Lower leg skin (tissue), 4 donors: ENCODE data around the gene RNF213. TPM values are rescaled to one million over a fixed set of nuclear protein-coding genes. Genes with fewer than 3 reads are reported as not detected.

Experiments used
- DNase-seq, 2 donors: peaks; one replicate each; pipeline ENCODE4 v3.0.0-alpha.2; 2019; ENCODE audit warnings: low spot score in 2 of 2
- H3K4me3 ChIP-seq: fragments of 200-600 bp; sonication (generic); 2 replicates; pipeline ENCODE4 v1.5.1; 2017; ENCODE audit warnings: mild to moderate bottlenecking, low read depth; ENCODE audit not compliant: poor library complexity, severe bottlenecking
- POLR2A ChIP-seq, 2 donors: fragments of 450-650 bp; IDR thresholded peaks; one replicate each; pipeline ENCODE4 v1.6.1; 2016 to 2017; ENCODE audit warnings: antibody characterized with exemption in 2 of 2, mild to moderate bottlenecking in 1 of 2, moderate library complexity in 1 of 2
- WGBS, 2 donors: methylation state at CpG; one replicate each; pipeline ENCODE4 v1.1.5; 2018; 5-methylcytosine and 5-hydroxymethylcytosine counted together
- intact Hi-C: fragments of 100-400 bp; cut with DNase I; formaldehyde crosslinking; loops from one replicate; pipeline ENCODE4 v1.15.0; 2023; ENCODE audit warnings: low total_unique reads
- total RNA-seq, 4 donors: library from RNA; depleted of rRNA; stranded (reverse); fragments of >200 nt; gene quantifications; one replicate each; pipeline ENCODE4 v1.1.0, GENCODE V29; 2016
- TF ChIP-seq, protein P1 (sequence below), 3 donors: fragments of 450-650 bp; IDR thresholded peaks; one replicate each; pipeline ENCODE4 v1.5.1; 2016; ENCODE audit warnings: antibody characterized with exemption in 3 of 3, mild to moderate bottlenecking in 3 of 3, moderate library complexity in 2 of 3

RNF213 gene
- total RNA-seq, 4 donors from 2014 or later = 48.4 to 103 (median 59.8) TPM

- no peak for DNase-seq
- intact Hi-C loops = loop anchor here (10.0 kb wide), 1 partner anchor 280 kb away; no protein-coding TSS in a partner anchor
- TF ChIP-seq POLR2A (IDR thresholded peaks at IDR 0.05) = no peak
- TF ChIP-seq, protein P1, sequence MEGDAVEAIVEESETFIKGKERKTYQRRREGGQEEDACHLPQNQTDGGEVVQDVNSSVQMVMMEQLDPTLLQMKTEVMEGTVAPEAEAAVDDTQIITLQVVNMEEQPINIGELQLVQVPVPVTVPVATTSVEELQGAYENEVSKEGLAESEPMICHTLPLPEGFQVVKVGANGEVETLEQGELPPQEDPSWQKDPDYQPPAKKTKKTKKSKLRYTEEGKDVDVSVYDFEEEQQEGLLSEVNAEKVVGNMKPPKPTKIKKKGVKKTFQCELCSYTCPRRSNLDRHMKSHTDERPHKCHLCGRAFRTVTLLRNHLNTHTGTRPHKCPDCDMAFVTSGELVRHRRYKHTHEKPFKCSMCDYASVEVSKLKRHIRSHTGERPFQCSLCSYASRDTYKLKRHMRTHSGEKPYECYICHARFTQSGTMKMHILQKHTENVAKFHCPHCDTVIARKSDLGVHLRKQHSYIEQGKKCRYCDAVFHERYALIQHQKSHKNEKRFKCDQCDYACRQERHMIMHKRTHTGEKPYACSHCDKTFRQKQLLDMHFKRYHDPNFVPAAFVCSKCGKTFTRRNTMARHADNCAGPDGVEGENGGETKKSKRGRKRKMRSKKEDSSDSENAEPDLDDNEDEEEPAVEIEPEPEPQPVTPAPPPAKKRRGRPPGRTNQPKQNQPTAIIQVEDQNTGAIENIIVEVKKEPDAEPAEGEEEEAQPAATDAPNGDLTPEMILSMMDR (IDR thresholded peaks at IDR 0.05) = no peak
- H3K4me3 ChIP-seq = no peak overlapping the region
- 85 to 92% methylated on average over 18 to 28 of the region's 29 CpGs for WGBS, 2 donors
Measured at GRCh38 chr17:80365001-80365965, 104.6 kb downstream of the RNF213 start.

- DNase-seq = no peak
- 80 to 86% methylated on average over 11 of the region's 11 CpGs for WGBS, 2 donors
- intact Hi-C loops = loop anchor here (10.0 kb wide), 1 partner anchor 281 kb away; no protein-coding TSS in a partner anchor
- TF ChIP-seq, protein P1 (IDR thresholded peaks at IDR 0.05) = no peak
- TF ChIP-seq POLR2A (IDR thresholded peaks at IDR 0.05) = no peak
- no peak overlapping the region for H3K4me3 ChIP-seq
Measured at GRCh38 chr17:80365983-80366382, 105.3 kb downstream of the RNF213 start.

DNA sequence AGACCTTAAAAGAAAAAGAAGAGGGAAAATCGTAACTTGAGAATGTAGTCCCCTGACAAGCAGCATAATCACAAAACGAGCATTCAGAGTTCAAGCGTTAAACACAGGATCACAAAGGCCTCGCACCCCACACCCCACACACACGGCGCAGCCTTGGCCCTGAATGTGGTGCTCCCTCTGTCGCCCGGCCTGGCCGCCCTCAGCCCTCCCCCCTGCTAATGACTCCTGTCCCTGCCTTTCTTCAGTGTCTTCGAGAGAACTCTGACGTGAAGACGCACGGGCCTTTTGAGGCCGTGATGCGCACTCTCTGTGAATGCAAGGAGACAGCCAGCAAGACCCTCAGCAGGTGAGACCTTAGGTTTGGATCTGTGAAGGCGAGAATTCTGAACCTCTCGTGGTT lies 106.9 kb downstream of the RNF213 start:
- intact Hi-C loops = loop anchor here (10.0 kb wide), 1 partner anchor 283 kb away; no protein-coding TSS in a partner anchor

DNA sequence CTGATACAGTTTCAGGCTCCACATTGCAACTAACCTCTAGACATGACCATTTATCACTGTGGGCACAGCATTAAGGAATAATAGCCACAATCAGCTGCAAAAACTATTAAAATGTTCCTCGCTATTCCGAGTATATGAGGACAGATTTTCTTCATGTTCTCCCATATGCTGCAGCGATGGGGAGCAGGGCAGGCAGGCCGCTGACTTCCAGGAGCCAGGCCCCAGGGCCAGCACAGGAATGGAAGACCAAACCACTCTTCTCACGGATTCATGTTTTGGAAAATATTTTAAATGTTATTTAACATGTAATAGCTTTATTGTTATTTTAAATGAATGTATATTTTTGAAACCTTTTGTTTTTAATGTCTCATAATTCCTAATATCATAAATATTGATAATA lies 110.5 kb downstream of the RNF213 start:
- no peak for TF ChIP-seq POLR2A (IDR thresholded peaks at IDR 0.05)
- TF ChIP-seq, protein P1 (IDR thresholded peaks at IDR 0.05) = no peak
- no peak overlapping the region for H3K4me3 ChIP-seq
- 89 to 92% methylated on average over 5 of the region's 5 CpGs for WGBS, 2 donors
- DNase-seq = no peak
- intact Hi-C loops = no loop called here

More for the DNA sequence above, 106.9 kb downstream of the RNF213 start:
- 89 to 90% methylated on average over 17 of the region's 17 CpGs for whole genome bisulfite sequencing, 2 donors
- TF ChIP-seq, protein P1 (IDR thresholded peaks at IDR 0.05) = no peak
- TF ChIP-seq POLR2A (IDR thresholded peaks at IDR 0.05) = no peak
- no peak overlapping the region for H3K4me3 ChIP-seq
- DNase-seq = no peak

GRCh38 chr17:80372456-80372855 lies 111.8 kb downstream of the RNF213 start:
- WGBS, 2 donors = 85 to 88% methylated on average over 11 of the region's 11 CpGs
- H3K4me3 ChIP-seq = no peak overlapping the region
- TF ChIP-seq POLR2A (IDR thresholded peaks at IDR 0.05) = no peak
- TF ChIP-seq, protein P1 (IDR thresholded peaks at IDR 0.05) = no peak
- no peak for DNase-seq
- intact Hi-C loops = no loop called here
